H1 (cell line): ENCODE data around the gene SRPX. TPM values are rescaled to one million over a fixed set of nuclear protein-coding genes. Genes with fewer than 3 reads are reported as not detected.

Source experiments
- CTCF ChIA-PET: fragments of 300-600 bp; sonication (Branson Sonifier 250); formaldehyde crosslinking; loops from one replicate; lab custom pipeline; 2021; ENCODE audit not compliant: partially characterized antibody; lab: Charles Lee
- POLR2A ChIA-PET: fragments of 300-600 bp; sonication (Branson Sonifier 250); formaldehyde crosslinking; loops from one replicate; lab custom pipeline; 2021; ENCODE audit warnings: inconsistent platforms; ENCODE audit not compliant: partially characterized antibody; lab: Charles Lee
- DNase-seq, 2 experiments: peaks; one replicate each; pipeline versions ENCODE4 v3.0.0 to v3.0.0-alpha.2; 2010 to 2022; ENCODE audit warnings: low spot score in 2 of 2, low read depth in 1 of 2, mixed read lengths in 1 of 2
- FAIRE-seq: peaks from 2 replicates; lab custom pipeline; 2011; peaks lifted over from hg19 to GRCh38; lab: Jason Lieb, UNC
- H2AFZ ChIP-seq: 2 replicates; pipeline ENCODE4 v1.8.1; 2012; ENCODE audit warnings: low read length, inconsistent platforms
- H2AK5ac ChIP-seq: 2 replicates; pipeline ENCODE4 v1.6.1; 2013; ENCODE audit warnings: low read depth, low read length
- H2BK120ac ChIP-seq: replicated peaks from 2 replicates; pipeline ENCODE3; 2013; ENCODE audit warnings: low read depth, low read length, inconsistent platforms
- H2BK12ac ChIP-seq: 2 replicates; pipeline ENCODE4 v1.6.1; 2013; ENCODE audit warnings: low read depth, low read length
- H2BK15ac ChIP-seq: 2 replicates; pipeline ENCODE4 v1.6.1; 2013; ENCODE audit warnings: low read length
- H2BK20ac ChIP-seq: 2 replicates; pipeline ENCODE4 v1.6.1; 2013; ENCODE audit warnings: low read length
- H2BK5ac ChIP-seq: 2 replicates; pipeline ENCODE4 v1.6.1; 2013; ENCODE audit warnings: low read depth, low read length
- H3K14ac ChIP-seq: 2 replicates; pipeline ENCODE4 v1.6.1; 2013; ENCODE audit warnings: inconsistent platforms; ENCODE audit not compliant: insufficient read length
- H3K18ac ChIP-seq: 2 replicates; pipeline ENCODE4 v1.6.1; 2013; ENCODE audit warnings: low read length; ENCODE audit errors: extremely low read depth
- H3K23ac ChIP-seq: 2 replicates; pipeline ENCODE4 v1.6.1; 2013; ENCODE audit warnings: inconsistent platforms; ENCODE audit not compliant: insufficient read length
- H3K23me2 ChIP-seq: 2 replicates; pipeline ENCODE4 v1.6.1; 2013; ENCODE audit warnings: low read depth, low read length
- H3K27ac ChIP-seq: 2 replicates; pipeline ENCODE4 v1.6.1; 2011; ENCODE audit warnings: low read depth, low read length, inconsistent platforms
- H3K27me3 ChIP-seq, 4 experiments: replicated peaks in 1 of 4; 1 replicate in 1 of 4; 2 replicates in 3 of 4; pipeline versions ENCODE4 v1.6.1 to v1.8.1; 2011 to 2013; ENCODE audit warnings: low read length in 3 of 4, mild to moderate bottlenecking in 3 of 4, inconsistent platforms in 2 of 4, mixed read lengths in 2 of 4, moderate library complexity in 1 of 4; ENCODE audit not compliant: control insufficient read depth in 3 of 4, insufficient read depth in 3 of 4; ENCODE audit errors: extremely low read depth in 1 of 4
- H3K36me3 ChIP-seq, 4 experiments: 2 replicates each; pipeline versions ENCODE4 v1.6.1 to v1.8.1; 2011 to 2013; ENCODE audit warnings: mild to moderate bottlenecking in 4 of 4, low read length in 3 of 4, moderate library complexity in 2 of 4, control low read depth in 1 of 4, inconsistent platforms in 1 of 4; ENCODE audit not compliant: insufficient read depth in 4 of 4, control insufficient read depth in 2 of 4
- H3K4ac ChIP-seq: replicated peaks from 2 replicates; pipeline ENCODE3; 2013; ENCODE audit warnings: low read length, low read depth, mixed read lengths, inconsistent platforms; ENCODE audit not compliant: insufficient read length
- H3K4me1 ChIP-seq, 4 experiments: replicated peaks in 1 of 4; 1 replicate in 1 of 4; 2 replicates in 3 of 4; pipeline versions ENCODE4 v1.6.1 to v1.8.1; 2011 to 2013; ENCODE audit warnings: low read length in 3 of 4, inconsistent platforms in 2 of 4, mixed read lengths in 1 of 4; ENCODE audit not compliant: insufficient read depth in 4 of 4, control insufficient read depth in 3 of 4
- H3K4me2 ChIP-seq, 2 experiments: 2 replicates each; pipeline versions ENCODE4 v1.6.1 to v1.8.1; 2011 to 2013; ENCODE audit warnings: low read depth in 2 of 2, low read length in 2 of 2, control low read depth in 1 of 2, inconsistent platforms in 1 of 2, mild to moderate bottlenecking in 1 of 2; ENCODE audit not compliant: insufficient read depth in 1 of 2
- H3K4me3 ChIP-seq, 4 experiments: fragments of 200-600, 300-600 bp in 1 of 4; sonication (generic), shearing (Covaris generic), sonication (Bioruptor Twin) in 1 of 4; 2 replicates each; pipeline versions ENCODE4 v1.5.1 to v1.8.1; 2011 to 2016; ENCODE audit warnings: low read length in 4 of 4, low read depth in 3 of 4, control low read depth in 2 of 4, inconsistent platforms in 2 of 4, mild to moderate bottlenecking in 2 of 4, mixed read lengths in 1 of 4, moderate library complexity in 1 of 4; ENCODE audit not compliant: insufficient read depth in 2 of 4; ENCODE audit errors: extremely low read depth in 1 of 4
- H3K56ac ChIP-seq: replicated peaks from 2 replicates; pipeline ENCODE3; 2013; ENCODE audit warnings: low read depth, mild to moderate bottlenecking, mixed read lengths, low read length, inconsistent platforms; ENCODE audit not compliant: insufficient read length
- H3K79me1 ChIP-seq: 2 replicates; pipeline ENCODE4 v1.6.1; 2013; ENCODE audit warnings: low read depth, low read length, control low read depth
- H3K79me2 ChIP-seq, 2 experiments: 2 replicates each; pipeline versions ENCODE4 v1.6.1 to v1.8.1; 2012 to 2013; ENCODE audit warnings: low read length in 2 of 2, mild to moderate bottlenecking in 2 of 2, inconsistent platforms in 1 of 2; ENCODE audit not compliant: insufficient read depth in 2 of 2, control insufficient read depth in 1 of 2
- H3K9ac ChIP-seq, 4 experiments: replicated peaks in 1 of 4; 1 replicate in 1 of 4; 2 replicates in 3 of 4; pipeline versions ENCODE4 v1.6.1 to v1.8.1; 2011 to 2013; ENCODE audit warnings: low read depth in 3 of 4, low read length in 3 of 4, control low read depth in 2 of 4, mild to moderate bottlenecking in 2 of 4, moderate library complexity in 2 of 4, inconsistent platforms in 1 of 4; ENCODE audit errors: extremely low read depth in 1 of 4
- H3K9me3 ChIP-seq, 2 experiments: 2 replicates each; pipeline versions ENCODE4 v1.6.1 to v1.8.1; 2012 to 2013; ENCODE audit warnings: mild to moderate bottlenecking in 2 of 2, moderate library complexity in 2 of 2, control low read depth in 1 of 2, inconsistent platforms in 1 of 2, low read depth in 1 of 2, low read length in 1 of 2, mixed read lengths in 1 of 2; ENCODE audit not compliant: insufficient read depth in 2 of 2
- H4K20me1 ChIP-seq, 2 experiments: replicated peaks in 1 of 2; 2 replicates each; pipeline versions ENCODE3 to v1.8.1; 2011 to 2013; ENCODE audit warnings: inconsistent platforms in 2 of 2, low read length in 2 of 2, mild to moderate bottlenecking in 1 of 2; ENCODE audit not compliant: insufficient read depth in 2 of 2, control insufficient read depth in 1 of 2
- H4K5ac ChIP-seq: 2 replicates; pipeline ENCODE4 v1.6.1; 2013; ENCODE audit warnings: low read length, low read depth, mixed read lengths, inconsistent platforms; ENCODE audit not compliant: insufficient read length
- H4K8ac ChIP-seq: 2 replicates; pipeline ENCODE4 v1.8.0; 2013; ENCODE audit warnings: mild to moderate bottlenecking, moderate library complexity, low read length, inconsistent platforms; ENCODE audit not compliant: insufficient read depth; ENCODE audit errors: extremely low read depth
- H4K91ac ChIP-seq: replicated peaks from 2 replicates; pipeline ENCODE3; 2013; ENCODE audit warnings: low read length, mixed read lengths, inconsistent platforms; ENCODE audit not compliant: insufficient read length
- CTBP2 ChIP-seq: IDR thresholded peaks from 2 replicates; pipeline ENCODE4 v1.7.0; 2011; ENCODE audit warnings: borderline replicate concordance, mild to moderate bottlenecking, moderate library complexity, mixed read lengths, low read length; ENCODE audit not compliant: insufficient read depth, insufficient read length
- HDAC6 ChIP-seq: IDR thresholded peaks from one replicate; pipeline ENCODE4 v1.7.1; 2012; ENCODE audit warnings: low read depth, mild to moderate bottlenecking, inconsistent platforms, low read length, moderate library complexity
- POLR2AphosphoS5 ChIP-seq: IDR thresholded peaks from 2 replicates; pipeline ENCODE4 v1.6.1; 2011; ENCODE audit warnings: low read depth, low read length
- SP1 ChIP-seq: IDR thresholded peaks from 2 replicates; pipeline ENCODE4 v1.6.1; 2011; ENCODE audit warnings: low read depth, low read length
- TBP ChIP-seq: IDR thresholded peaks from 2 replicates; pipeline ENCODE4 v1.6.1; 2011; ENCODE audit warnings: low read depth, low read length, improper control_type of control experiment
- WGBS, 2 experiments: shearing (Covaris generic) in 1 of 2; methylation state at CpG; one replicate each; pipeline versions ENCODE4 v1.1.6 to v1.1.7; 2013 to 2015; ENCODE audit warnings: low lambda C conversion rate in 2 of 2, mixed read lengths in 2 of 2, inconsistent platforms in 1 of 2, low coverage in 1 of 2, missing lambda C conversion rate in 1 of 2; ENCODE audit not compliant: insufficient replicate concordance in 2 of 2, insufficient coverage in 1 of 2, insufficient read length in 1 of 2; ENCODE audit errors: extremely low coverage in 1 of 2, missing lambda C conversion rate in 1 of 2; 5-methylcytosine and 5-hydroxymethylcytosine counted together
- polyA plus RNA-seq, 7 experiments: library from polyadenylated mRNA; depleted of rRNA in 3 of 7; stranded (reverse) in 5 of 7; unstranded in 2 of 7; fragments of >200 nt in 5 of 7; fragments of 200-250 nt in 2 of 7; gene quantifications; 1 replicate in 5 of 7; 2 replicates in 1 of 7; 4 replicates in 1 of 7; pipeline versions ENCODE4 v1.2.1 to v1.2.3, GENCODE V29; 2011 to 2013; ENCODE audit warnings: missing spikeins in 2 of 7, mixed read lengths in 2 of 7
- total RNA-seq: library from RNA; stranded (reverse); fragmentation: NEBNext Ultra II Directional; extraction: Animal tissue kit (Norgen Biotek cat#: 25700); gene quantifications from 2 replicates; pipeline ENCODE4 v1.2.1, GENCODE V29; 2021

SRPX gene
- total and polyA plus RNA-seq, 2 of the 8 experiments (the other 6 are each of a cell fraction or from before 2014, with no cell fraction given), result 7.6 to 10.4 TPM

- 85% methylated on average over 2 of the region's 2 CpGs; no CpG with 5 or more reads in 1 of the 2 experiments for WGBS, 2 experiments
- POLR2A ChIA-PET, result no interaction called here
These were observed 65.9 kb downstream of the SRPX start for GRCh38 chrX:38154818-38155217.

More at GRCh38 chrX:38154818-38155217, 65.9 kb downstream of the SRPX start:
- no peak overlapping the region for H3K9ac ChIP-seq
- H3K79me1 ChIP-seq, result no peaks in the 10 kb centered on the region
- H3K23me2 ChIP-seq, result no peaks in the 10 kb centered on the region
- no peak for DNase-seq
- no peak overlapping the region for H2BK120ac ChIP-seq
- H4K8ac ChIP-seq, result no peak overlapping the region
- TF ChIP-seq TBP, result no peak
- TF ChIP-seq CTBP2, result no peak
- TF ChIP-seq SP1, result no peak
- TF ChIP-seq HDAC6, result no peak
- no peak for TF ChIP-seq POLR2AphosphoS5
- H2BK15ac ChIP-seq, result no peak overlapping the region
- H2BK5ac ChIP-seq, result no peak overlapping the region
- H3K4ac ChIP-seq, result no peak overlapping the region
- no peak overlapping the region for H2BK20ac ChIP-seq
- H3K9me3 ChIP-seq, result no peaks in the 10 kb centered on the region
- H2AFZ ChIP-seq, result no peak overlapping the region
- H3K18ac ChIP-seq, result no peak overlapping the region
- no peak overlapping the region for H3K4me2 ChIP-seq
- H3K27ac ChIP-seq, result no peak overlapping the region
- H3K36me3 ChIP-seq, result no peaks in the 10 kb centered on the region
- H3K4me1 ChIP-seq, result no peaks in the 10 kb centered on the region
- no peak for FAIRE-seq
- no peak overlapping the region for H3K23ac ChIP-seq
- no peak overlapping the region for H2BK12ac ChIP-seq
- H4K20me1 ChIP-seq, result no peaks in the 10 kb centered on the region
- no peaks in the 10 kb centered on the region for H3K79me2 ChIP-seq
- H4K5ac ChIP-seq, result no peak overlapping the region
- no peak overlapping the region for H3K14ac ChIP-seq
- no peaks in the 10 kb centered on the region for H3K27me3 ChIP-seq
- no peak overlapping the region for H3K56ac ChIP-seq
- CTCF ChIA-PET, result no interaction called here
- no peak overlapping the region for H4K91ac ChIP-seq
- H2AK5ac ChIP-seq, result no peak overlapping the region
- H3K4me3 ChIP-seq, result no peak overlapping the region
